Measurements from ENCODE around the gene EVI2A. TPM values are rescaled to one million over a fixed set of nuclear protein-coding genes. Genes with fewer than 3 reads are reported as not detected.
"Not testable (repeated sequence)": the region's sequence is repeated elsewhere in the genome, so short reads cannot be mapped to it uniquely, and the experiment has no call there.

EVI2A gene
- total and polyA plus RNA-seq, 2 experiments from 2014 or later = 1.3 TPM; not detected in 1

DNA sequence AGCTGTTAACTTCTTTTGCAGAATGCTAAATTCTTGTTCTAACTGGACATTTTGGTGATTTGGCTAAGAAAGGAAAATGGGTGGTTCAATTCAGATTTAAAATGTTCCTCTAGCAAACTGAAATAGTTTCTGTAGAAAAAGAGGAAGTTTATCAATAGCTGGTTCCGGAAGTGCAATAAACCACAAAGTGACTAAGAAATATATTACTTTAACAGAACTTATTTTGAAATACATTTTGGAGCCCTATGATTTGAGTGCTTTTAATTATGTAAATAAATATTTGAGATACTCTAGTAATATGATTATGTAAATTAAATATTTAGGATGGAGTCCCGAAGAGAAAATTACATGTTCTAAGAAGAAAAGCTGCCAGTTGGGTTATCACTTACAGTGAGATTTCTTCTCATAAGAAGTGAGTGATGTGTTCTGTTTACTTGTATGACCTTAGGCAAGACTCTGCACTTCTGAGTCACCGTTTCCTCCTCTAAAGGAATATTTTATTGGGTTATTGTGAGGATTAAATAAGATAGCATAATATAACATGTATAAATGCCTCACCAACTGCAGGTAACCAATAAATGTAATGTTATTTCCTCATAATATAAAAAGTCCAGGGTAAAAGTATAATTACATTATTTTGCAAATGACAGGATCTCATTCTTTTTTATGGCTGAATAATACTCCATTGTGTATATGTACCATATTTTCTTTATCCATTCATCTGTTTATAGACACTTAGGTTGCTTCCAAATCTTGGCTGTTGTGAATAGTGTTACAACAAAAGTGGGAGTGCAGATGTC, 7.2 kb downstream of the EVI2A start, which contains the start of gene EVI2B (continued):
- TF ChIP-seq, protein P1, sequence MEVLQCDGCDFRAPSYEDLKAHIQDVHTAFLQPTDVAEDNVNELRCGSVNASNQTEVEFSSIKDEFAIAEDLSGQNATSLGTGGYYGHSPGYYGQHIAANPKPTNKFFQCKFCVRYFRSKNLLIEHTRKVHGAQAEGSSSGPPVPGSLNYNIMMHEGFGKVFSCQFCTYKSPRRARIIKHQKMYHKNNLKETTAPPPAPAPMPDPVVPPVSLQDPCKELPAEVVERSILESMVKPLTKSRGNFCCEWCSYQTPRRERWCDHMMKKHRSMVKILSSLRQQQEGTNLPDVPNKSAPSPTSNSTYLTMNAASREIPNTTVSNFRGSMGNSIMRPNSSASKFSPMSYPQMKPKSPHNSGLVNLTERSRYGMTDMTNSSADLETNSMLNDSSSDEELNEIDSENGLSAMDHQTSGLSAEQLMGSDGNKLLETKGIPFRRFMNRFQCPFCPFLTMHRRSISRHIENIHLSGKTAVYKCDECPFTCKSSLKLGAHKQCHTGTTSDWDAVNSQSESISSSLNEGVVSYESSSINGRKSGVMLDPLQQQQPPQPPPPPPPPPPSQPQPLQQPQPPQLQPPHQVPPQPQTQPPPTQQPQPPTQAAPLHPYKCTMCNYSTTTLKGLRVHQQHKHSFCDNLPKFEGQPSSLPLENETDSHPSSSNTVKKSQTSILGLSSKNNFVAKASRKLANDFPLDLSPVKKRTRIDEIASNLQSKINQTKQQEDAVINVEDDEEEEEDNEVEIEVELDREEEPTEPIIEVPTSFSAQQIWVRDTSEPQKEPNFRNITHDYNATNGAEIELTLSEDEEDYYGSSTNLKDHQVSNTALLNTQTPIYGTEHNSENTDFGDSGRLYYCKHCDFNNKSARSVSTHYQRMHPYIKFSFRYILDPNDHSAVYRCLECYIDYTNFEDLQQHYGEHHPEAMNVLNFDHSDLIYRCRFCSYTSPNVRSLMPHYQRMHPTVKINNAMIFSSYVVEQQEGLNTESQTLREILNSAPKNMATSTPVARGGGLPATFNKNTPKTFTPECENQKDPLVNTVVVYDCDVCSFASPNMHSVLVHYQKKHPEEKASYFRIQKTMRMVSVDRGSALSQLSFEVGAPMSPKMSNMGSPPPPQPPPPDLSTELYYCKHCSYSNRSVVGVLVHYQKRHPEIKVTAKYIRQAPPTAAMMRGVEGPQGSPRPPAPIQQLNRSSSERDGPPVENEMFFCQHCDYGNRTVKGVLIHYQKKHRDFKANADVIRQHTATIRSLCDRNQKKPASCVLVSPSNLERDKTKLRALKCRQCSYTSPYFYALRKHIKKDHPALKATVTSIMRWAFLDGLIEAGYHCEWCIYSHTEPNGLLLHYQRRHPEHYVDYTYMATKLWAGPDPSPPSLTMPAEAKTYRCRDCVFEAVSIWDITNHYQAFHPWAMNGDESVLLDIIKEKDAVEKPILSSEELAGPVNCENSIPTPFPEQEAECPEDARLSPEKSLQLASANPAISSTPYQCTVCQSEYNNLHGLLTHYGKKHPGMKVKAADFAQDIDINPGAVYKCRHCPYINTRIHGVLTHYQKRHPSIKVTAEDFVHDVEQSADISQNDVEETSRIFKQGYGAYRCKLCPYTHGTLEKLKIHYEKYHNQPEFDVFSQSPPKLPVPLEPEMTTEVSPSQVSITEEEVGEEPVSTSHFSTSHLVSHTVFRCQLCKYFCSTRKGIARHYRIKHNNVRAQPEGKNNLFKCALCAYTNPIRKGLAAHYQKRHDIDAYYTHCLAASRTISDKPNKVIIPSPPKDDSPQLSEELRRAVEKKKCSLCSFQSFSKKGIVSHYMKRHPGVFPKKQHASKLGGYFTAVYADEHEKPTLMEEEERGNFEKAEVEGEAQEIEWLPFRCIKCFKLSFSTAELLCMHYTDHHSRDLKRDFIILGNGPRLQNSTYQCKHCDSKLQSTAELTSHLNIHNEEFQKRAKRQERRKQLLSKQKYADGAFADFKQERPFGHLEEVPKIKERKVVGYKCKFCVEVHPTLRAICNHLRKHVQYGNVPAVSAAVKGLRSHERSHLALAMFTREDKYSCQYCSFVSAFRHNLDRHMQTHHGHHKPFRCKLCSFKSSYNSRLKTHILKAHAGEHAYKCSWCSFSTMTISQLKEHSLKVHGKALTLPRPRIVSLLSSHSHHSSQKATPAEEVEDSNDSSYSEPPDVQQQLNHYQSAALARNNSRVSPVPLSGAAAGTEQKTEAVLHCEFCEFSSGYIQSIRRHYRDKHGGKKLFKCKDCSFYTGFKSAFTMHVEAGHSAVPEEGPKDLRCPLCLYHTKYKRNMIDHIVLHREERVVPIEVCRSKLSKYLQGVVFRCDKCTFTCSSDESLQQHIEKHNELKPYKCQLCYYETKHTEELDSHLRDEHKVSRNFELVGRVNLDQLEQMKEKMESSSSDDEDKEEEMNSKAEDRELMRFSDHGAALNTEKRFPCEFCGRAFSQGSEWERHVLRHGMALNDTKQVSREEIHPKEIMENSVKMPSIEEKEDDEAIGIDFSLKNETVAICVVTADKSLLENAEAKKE (CRISPR knock-in tag; IDR thresholded peaks at IDR 0.05) = no peak
- no peak for TF ChIP-seq ETS1 (IDR thresholded peaks at IDR 0.05)

DNA sequence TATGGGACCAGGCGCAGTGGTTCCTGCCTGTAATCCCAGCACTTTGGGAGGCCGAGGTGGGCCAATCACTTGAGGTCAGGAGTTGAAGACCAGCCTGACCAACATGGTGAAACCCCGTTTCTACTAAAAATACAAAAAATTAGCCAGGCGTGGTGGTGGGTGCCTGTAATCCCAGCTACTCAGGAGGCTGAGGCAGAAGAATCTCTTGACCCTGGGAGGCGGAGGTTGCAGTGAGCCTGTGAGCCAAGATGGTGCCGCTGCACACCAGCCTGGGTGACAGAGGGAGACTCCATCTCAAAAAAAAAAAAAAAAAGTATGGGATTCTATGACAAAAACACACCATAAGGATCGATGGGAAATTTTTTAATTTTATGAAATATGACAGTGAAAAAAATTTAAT, 9.2 kb downstream of the EVI2A start:
- H3K27ac Mint-ChIP-seq = not testable (repeated sequence)

More for the DNA sequence above, 9.2 kb downstream of the EVI2A start:
- not testable (repeated sequence) for H4K20me1 ChIP-seq (replicated peaks; ENCODE audit: insufficient read depth); H3K4me1 ChIP-seq (ENCODE audit: insufficient read depth); H3K4me3 ChIP-seq; DNase-seq (ENCODE audit: low spot score); H3K4me1 Mint-ChIP-seq; H3F3A ChIP-seq (replicated peaks; ENCODE audit: low read depth); H3K27me3 Mint-ChIP-seq (ENCODE audit: insufficient read depth, low read depth, poor library complexity); H3K9me2 ChIP-seq (ENCODE audit: insufficient read depth); H3K36me3 ChIP-seq (ENCODE audit: insufficient read depth); H3K9me3 Mint-ChIP-seq; H2AFZ ChIP-seq; H3K4me2 ChIP-seq; H3K36me3 Mint-ChIP-seq (ENCODE audit: low read depth); H3K4me3 Mint-ChIP-seq; H3K27me3 ChIP-seq (ENCODE audit: insufficient read depth); ATAC-seq; H3K79me2 ChIP-seq (replicated peaks; ENCODE audit: insufficient read depth); H3K27ac ChIP-seq (ENCODE audit: low read depth)

All from GM23338 (cell line).